ENCODE results near the gene PDCL2.
"Not testable (repeated sequence)": the region's sequence is repeated elsewhere in the genome, so short reads cannot be mapped to it uniquely, and the experiment has no call there.

PDCL2 gene, protein sequence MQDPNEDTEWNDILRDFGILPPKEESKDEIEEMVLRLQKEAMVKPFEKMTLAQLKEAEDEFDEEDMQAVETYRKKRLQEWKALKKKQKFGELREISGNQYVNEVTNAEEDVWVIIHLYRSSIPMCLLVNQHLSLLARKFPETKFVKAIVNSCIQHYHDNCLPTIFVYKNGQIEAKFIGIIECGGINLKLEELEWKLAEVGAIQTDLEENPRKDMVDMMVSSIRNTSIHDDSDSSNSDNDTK

DNA sequence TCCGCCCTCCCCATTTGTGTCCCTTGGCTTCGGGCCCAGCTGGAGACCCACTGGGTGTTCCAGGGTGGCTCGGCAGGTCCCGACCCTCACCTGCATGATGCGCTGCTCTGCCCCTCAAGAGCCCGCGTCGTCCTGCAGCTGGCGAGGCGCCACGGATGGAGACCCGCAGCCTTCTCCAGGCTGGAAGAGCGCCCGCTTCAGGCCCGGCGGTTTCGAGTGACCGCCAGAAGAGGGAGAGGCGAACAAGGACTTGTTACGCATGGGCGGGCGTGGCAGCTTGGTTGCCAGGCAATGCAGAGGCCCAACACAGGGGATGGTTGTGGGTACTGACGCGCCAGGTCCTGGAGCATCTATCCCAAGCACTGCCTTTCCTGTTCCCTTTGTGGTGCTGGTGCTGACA lies at the start of gene PDCL2:
Gene PDCL2 (minus strand): TSS at position 232 of the 400 bp plus-strand sequence. CDS start 136 bp downstream, at position 96.
- no peak for DNase-seq (ENCODE audit: low read depth in 1 of 2, low spot score in 1 of 2)

DNA sequence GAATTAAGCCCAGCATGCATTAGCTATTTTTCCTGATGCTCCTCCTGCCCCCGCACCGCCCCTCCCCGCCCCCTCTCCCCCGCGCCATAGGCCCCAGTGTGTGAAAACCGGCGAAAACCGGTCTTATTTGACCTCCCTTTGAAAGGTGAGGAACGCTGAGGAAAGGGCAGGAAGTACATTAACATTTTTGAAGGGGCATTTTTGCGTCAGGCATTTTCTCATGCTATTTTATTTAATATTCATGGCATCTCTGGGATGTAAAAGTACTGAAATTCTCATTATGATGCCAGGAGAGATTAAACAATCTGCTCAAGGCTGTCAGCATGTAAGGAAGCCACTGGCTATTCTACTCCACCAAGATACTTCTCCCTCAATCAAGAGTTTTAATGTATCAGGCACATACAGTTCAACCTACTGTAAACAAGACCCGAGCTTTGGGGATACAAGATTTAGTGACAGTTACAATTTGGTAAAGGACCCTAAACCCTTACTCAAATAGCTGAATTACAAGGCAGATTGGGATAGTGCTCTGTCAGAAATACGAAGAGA lies 45.3 kb upstream of the PDCL2 start:
- DNase-seq (ENCODE audit: low read depth in 1 of 2, low spot score in 1 of 2), result no peak

DNA sequence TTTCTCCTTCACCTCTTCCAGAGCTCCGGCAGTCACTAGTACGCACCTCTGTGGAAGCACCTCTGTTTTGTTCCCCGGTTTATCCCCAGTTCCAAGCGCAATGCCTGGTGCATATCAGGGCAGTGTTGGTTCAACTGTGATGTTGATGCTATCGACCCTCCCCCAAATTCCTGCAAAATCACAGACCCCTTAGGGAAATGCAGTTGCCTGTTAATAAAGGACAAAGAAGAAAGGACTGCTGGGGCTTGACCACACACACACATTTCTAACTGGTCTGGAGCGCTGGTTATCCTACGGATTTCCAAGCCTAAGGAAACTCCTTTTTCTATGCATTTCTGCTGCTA lies 44.6 kb upstream of the PDCL2 start:
- DNase-seq (ENCODE audit: low read depth in 1 of 2, low spot score in 1 of 2), result no peak

DNA sequence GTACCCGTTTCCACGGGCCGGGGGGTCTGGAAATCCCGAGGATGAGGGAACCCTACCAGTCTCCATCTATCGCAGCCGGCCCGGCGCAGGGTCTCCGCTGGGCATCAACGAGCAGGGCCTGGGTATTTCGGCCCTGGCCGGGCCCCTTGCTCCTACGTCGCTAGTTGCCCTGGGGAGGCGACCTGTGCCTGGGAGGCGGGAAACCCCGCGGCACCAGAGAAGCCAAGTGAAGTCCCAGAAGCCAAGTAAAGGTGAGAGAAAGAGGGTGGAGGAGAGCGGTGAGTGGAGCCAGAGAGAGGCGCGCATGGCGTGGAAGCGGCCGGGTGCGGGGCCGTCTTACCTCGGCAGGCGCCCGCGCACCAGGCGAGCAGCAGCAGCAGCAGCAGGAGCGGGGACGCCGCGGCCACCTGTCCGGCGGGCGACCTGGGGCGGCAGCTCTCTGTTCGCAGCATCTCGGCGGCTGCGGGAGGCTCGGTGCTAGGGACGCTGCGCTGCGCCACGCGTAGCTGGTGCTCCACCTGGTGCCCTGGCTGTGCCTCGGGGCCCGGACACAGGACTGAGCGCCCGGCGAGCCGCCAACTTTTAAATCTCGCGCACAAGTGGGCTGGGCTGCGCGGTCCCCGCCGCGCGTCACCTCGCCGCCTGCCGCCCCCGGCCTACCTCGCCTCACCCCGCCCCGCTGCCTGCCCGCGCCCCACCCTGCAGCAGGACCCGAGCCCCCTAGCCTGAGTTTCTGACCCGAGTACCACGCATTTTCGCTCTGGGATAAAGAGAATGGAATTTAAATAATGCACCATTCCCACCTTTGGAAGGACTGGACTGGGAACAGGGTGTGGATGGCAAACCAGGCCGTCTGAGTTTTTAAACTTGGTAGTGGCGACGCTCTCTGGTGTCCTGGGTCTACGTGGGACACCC lies 44.0 kb upstream of the PDCL2 start, which contains the start of gene NMU:
Gene NMU (minus strand): TSS at position 558 of the 915 bp plus-strand sequence. CDS start 106 bp downstream, at position 452.
- no peak for DNase-seq (ENCODE audit: low read depth in 1 of 2, low spot score in 1 of 2)

DNA sequence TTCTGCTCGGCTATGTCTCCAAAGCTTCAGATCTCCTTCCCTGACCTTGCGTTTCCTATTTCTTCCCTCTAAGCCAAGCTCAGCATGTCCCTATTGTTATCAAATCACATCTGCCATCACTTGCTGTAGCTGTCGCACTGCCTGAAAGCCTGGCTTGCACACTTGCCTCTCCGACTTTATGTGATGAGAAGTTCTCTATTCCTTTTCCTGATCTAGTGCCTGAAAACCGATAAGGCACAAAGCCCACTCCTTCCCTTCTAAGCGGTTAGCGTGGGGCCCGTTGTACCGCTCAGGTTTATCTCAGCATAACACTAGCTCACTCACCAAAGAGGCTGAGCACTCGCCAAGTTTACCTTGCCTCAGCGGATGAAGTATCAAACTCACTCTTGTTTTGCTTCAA lies 43.2 kb upstream of the PDCL2 start:
- DNase-seq (ENCODE audit: low read depth in 1 of 2, low spot score in 1 of 2), result no peak

DNA sequence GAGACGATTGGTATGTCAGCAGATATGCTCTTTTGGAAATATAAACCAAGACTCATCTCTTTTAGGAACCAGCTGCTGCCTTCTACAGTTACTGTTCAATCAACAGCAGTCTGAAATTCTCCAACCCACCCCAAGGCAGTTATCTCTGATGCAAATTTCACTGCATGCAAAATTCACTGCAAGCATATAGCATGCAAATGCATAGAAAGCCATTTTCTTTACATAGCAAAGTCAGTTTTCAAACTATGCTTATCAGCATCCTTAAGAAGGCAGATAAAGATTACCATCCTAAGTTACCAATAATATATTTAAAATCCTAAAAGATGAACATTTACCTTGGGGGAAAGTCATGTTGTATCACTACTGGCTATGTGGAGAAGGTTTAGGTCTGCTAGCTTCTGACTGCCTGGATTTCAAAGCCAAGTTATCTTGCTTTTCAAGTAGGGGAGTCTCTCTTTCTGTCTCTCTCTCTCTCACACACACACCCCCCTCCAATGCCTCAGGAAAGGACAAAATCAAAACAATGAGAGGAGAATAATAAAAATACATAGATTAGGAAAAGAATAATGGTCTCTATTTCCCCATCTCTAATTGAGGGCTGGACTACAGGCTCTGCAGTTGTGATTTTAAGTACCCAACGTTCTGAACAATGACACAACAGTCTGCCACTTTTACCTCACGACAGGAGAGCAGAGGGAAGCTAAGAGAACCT lies 42.5 kb upstream of the PDCL2 start:
- DNase-seq (ENCODE audit: low read depth in 1 of 2, low spot score in 1 of 2), result no peak

DNA sequence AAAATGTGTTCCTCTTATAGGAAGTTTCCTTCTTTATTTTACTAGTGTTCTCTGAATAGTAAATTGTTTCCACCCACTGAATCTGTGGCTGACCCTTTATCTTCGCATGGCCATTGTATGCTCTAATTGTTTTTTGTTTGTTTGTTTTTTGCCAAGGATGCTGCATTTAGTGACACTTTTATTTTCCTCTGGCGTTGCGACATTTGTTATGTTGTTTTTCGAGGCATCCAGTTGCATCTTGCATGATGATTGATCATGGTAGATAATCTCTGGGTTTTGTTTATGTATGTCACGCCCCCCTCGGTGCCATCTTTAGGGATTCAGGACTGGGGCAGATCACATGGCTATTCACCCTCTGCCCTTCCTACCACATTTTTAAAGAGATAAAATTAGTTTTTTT lies 41.9 kb upstream of the PDCL2 start:
- no peak for DNase-seq (ENCODE audit: low read depth in 1 of 2, low spot score in 1 of 2)

DNA sequence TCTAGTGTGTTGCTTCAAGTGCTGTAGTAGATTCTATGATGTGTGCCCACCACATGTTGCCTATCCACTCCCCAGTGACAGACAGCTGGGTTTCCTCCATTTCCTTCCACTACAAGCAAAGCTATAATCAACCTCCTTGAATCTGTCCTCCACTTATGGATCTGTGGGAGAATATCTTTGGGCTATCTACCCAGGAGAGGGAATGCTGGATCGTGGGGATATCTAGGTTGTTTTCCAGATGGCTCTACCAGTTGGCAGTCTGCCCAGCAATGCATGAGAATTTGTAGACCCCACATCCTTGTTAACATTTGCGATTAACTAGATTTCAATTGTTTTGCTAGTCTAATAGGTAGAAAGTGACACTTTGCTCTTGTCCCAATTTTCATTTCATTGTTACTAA lies 33.8 kb upstream of the PDCL2 start:
- no peak for DNase-seq (ENCODE audit: low read depth in 1 of 2, low spot score in 1 of 2)

DNA sequence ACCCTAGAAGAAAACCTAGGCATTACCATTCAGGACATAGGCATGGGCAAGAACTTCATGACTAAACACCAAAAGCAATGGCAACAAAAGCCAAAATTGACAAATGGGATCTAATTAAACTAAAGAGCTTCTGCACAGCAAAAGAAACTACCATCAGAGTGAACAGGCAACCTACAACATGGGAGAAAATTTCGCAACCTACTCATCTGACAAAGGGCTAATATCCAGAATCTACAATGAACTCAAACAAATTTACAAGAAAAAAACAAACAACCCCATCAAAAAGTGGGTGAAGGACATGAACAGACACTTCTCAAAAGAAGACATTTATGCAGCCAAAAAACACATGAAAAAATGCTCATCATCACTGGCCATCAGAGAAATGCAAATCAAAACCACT lies 32.0 kb upstream of the PDCL2 start:
- DNase-seq (ENCODE audit: low read depth in 1 of 2, low spot score in 1 of 2), result not testable (repeated sequence)

DNA sequence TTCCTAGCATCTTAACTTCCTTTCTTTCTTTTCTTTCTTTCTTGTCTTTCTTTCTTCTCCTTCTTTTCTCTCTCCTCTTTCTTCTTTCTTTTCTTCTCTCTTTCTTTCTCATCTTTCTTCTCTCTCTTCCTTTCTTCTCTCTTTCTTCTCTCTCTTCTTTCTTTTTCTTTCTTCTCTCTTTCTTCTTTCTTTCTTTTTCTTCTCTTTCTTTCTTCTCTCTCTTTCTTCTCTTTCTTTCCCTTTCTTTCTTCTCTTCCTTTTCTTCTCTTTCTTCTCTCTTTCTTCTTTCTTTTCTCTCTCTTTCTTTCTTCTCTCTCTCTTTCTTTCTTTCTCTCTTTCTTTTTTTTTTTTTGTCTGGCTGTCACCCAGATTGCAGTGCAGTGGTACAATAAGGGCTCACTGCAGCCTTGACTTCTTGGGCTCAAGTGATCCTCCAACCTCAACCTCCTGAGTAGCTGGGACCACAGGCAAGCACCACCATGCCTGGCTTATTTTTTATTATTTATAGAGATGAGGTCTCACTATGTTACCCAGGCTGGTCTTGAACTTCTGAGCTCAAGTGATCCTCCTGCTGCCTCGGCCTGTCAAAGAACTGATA lies 26.6 kb upstream of the PDCL2 start:
- no peak for DNase-seq (ENCODE audit: low read depth in 1 of 2, low spot score in 1 of 2)

DNA sequence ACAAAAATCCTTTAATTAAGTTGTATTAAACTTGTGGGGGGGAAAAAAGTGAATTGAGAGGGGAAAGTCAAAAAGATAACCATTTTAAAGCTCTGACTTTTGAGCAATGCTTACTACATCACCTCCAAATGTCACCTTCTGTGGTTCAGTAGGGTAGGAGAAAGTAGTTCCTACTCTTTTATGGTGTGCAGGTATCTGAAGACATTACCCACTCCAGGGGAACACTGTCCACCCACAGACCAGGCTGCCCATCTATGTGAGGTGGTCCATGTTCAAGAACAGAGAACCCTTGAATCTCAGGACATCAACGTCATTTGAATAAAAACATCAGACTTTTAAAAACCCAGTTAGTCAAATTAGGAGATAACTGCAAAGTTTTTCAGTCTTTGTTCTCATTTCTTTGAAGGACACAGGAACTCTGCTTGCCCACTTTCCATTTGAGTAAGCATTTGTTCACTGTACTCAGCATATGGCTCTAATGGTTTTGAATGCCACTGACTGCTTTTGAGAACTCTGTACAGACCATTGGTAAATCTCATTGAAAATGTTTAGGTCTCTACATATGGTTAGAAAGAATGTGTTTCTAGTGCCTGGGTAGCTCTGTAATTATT lies 25.6 kb upstream of the PDCL2 start:
- DNase-seq (ENCODE audit: low read depth in 1 of 2, low spot score in 1 of 2), result no peak

DNA sequence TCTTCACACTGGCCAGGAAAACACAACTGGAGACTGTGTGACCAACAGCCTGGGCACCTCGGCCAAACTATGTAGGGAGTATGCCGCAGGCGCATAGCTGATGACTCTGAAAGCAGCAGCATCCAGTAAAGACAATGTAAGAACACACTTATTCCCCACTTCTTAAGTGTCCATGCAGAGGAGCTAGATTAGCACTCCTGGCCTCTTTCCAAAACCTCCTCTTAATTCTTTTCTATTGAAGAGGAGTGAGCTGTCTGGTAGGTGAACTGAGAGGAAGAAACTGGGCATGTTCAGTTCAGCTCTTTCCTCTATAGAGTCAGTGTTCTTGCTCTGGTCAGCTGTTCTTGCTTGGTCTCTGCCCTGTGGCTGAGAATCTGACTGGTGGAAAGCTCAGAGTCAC lies 23.0 kb upstream of the PDCL2 start:
- no peak for DNase-seq (ENCODE audit: low read depth in 1 of 2, low spot score in 1 of 2)

DNA sequence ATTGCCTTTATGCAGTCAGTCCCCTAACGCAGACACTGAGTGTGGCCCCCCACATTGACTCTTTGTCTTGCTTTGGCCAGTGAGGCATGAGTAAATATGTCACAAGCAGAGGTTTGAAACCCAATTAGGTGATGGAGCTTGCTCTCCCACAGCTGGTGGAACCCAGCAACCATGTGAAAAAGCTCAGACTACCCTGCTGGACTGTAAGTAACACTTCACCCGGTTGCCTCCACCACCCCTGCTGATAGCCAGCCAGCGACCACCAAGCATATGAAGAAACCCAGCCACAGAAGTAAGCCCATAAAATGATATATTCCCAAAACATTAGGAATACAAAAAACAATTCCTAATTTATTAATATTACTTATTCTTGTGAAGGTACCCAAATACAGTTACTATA lies 21.6 kb upstream of the PDCL2 start:
- no peak for DNase-seq (ENCODE audit: low read depth in 1 of 2, low spot score in 1 of 2)

DNA sequence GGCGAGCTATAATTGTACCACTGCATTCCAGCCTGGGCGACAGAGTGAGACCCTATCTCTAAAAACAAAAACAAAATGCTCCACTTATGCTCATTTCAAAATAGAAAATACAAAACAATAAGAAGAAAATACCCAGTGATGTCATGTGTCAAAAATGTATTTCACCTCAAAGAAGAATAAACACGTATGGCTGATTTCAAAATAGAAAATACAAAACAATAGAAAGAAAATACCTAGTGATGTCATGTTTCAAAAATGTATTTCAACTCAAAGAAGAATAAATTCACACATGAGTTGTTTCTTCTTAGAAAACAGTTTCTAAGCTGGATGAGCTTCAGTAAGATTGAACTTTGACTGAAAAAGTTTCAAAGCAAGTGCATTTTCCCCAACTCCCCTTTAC lies 20.3 kb upstream of the PDCL2 start:
- DNase-seq (ENCODE audit: low read depth in 1 of 2, low spot score in 1 of 2), result no peak

DNA sequence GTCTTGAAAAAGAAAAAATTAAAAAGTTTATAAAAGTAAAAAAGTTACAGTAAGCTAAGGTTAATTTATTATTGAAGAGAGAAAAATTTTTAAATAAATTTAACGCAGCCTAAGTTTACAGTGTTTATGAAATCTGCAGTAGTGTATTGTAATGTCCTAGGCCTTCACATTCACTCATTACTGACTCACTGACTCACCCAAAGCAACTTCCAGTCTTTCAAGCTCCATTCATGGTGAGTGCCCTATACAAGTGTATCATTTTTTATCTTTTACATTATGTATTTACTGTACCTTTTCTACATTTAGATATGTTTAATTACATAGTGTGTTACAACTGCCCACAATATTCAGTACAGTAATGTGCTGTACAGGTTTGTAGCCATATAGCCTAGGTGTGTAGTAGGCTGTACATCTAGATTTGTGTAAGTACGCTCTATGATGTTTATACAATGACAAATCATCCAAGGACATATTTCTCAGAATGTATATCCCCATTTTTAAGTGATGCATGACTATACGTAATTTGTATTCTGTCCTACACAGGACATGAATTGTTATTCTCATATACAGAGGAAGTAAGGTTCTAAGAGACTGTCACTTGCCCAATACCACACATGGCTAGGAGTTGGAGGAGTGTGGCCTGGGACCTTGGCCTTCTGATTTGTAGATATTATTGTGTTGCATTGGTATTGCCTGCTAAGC lies 19.5 kb upstream of the PDCL2 start:
- no peak for DNase-seq (ENCODE audit: low read depth in 1 of 2, low spot score in 1 of 2)

DNA sequence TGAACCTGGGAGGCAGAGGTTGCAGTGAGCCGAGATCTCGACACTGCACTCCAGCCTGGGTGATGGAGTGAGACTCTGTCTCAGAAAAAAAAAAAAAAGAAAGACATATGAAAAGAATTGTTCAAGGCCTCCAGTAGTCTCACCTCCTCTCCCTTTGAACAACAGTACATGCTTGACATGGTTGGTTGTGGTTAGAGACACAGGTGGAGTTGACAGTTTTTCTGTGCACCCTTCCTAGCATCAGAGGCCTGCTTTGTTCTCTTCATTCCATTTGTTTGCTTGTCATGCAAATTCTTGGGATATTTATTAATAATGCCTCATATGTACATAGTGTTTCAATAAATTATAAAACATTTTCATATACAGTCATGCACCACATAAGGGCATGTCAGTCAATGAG lies 18.3 kb upstream of the PDCL2 start:
- DNase-seq (ENCODE audit: low read depth in 1 of 2, low spot score in 1 of 2), result no peak

DNA sequence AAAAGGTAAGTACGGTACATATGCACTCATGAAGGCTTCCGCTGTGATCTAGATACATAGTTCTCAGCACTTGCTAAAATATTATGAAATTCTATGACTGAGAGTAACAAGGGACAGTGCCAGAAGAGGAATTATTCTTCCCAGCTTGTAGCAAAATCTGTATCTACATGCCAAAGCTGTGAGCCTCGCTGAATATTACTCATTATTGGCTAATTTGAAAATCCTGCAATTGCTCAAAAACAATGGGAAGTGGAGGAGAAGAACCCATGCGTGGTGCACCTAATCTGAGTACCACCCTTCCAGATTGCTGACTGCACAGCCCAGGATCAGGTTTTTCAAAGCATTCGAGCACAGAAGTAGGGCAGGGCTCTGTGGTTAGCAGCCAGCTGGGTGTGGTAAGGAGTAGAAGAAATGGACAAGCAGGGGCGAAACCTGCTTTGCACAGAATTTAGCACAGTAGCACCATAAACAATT lies 17.4 kb upstream of the PDCL2 start:
- DNase-seq (ENCODE audit: low read depth in 1 of 2, low spot score in 1 of 2), result no peak

DNA sequence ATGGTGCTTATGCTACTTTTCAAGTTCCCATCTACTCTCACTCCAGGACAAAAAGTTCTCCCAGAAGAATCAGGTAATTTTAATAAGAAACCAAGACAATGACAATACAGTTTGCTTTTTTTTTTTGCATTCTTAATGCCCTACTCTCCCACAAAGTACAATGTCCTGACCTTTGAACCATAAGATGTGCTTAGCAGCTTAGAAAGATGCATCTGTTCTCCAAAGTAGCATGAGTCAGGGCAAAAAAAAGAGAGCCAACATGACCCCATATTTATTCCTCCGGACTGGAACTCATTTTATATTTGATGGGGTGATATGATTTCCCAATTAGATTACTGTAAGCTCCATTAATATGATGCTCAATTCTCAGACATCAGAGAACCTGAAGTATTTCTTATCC lies 16.5 kb upstream of the PDCL2 start:
- DNase-seq (ENCODE audit: low read depth in 1 of 2, low spot score in 1 of 2), result no peak

DNA sequence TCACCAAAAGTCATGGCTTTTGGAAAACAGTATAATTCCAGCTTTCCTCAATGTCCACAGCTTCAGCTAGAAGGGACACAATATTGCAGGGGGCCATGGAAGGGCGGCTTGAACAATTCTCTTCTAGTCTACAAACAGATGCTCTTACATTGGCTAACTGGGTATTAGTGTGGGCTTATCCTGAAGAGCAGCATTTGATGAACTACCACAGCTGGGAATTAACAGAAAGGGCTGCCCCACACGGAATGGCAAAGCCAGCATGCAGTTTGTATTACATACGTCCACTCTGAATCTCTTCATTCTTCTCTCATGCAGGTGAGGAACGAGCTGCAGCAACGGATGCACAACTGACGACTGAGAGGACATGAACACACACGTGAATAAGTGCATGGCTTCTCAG lies 13.0 kb upstream of the PDCL2 start:
- no peak for DNase-seq (ENCODE audit: low read depth in 1 of 2, low spot score in 1 of 2)

DNA sequence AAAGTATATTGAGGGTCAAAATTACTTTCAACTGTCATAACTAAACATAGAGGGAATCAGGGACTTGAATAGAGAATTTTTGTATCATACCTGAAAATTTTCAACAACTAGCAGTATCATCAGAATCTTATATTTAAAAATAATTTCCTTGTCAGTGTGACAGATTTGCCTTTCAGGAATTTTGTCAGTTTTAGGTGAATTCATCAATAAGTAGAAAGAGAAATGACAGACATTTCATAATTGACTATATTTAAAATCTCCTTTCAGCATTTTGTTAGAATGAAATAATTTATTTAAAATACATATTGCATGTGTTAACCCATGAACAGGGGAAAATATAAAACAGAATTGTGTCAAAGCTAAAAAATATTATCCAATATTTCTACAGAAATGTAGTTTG lies 8.6 kb upstream of the PDCL2 start:
- DNase-seq (ENCODE audit: low read depth in 1 of 2, low spot score in 1 of 2), result no peak
